GM18498 (cell line): ENCODE measurements around the gene B3GNT8.
A peak's percentile ranks its signal among the peaks of the same experiment; 100 is the strongest.
"Not testable (repeated sequence)": the region's sequence is repeated elsewhere in the genome, so short reads cannot be mapped to it uniquely, and the experiment has no call there.

ENCODE experiments used
- ATAC-seq: cut with Tn5 transposase; IDR thresholded peaks from one replicate; pipeline ENCODE4 v1.9.1; 2021; ENCODE audit warnings: mild to moderate bottlenecking, moderate library complexity; ENCODE audit not compliant: unreplicated experiment

B3GNT8 gene

DNA sequence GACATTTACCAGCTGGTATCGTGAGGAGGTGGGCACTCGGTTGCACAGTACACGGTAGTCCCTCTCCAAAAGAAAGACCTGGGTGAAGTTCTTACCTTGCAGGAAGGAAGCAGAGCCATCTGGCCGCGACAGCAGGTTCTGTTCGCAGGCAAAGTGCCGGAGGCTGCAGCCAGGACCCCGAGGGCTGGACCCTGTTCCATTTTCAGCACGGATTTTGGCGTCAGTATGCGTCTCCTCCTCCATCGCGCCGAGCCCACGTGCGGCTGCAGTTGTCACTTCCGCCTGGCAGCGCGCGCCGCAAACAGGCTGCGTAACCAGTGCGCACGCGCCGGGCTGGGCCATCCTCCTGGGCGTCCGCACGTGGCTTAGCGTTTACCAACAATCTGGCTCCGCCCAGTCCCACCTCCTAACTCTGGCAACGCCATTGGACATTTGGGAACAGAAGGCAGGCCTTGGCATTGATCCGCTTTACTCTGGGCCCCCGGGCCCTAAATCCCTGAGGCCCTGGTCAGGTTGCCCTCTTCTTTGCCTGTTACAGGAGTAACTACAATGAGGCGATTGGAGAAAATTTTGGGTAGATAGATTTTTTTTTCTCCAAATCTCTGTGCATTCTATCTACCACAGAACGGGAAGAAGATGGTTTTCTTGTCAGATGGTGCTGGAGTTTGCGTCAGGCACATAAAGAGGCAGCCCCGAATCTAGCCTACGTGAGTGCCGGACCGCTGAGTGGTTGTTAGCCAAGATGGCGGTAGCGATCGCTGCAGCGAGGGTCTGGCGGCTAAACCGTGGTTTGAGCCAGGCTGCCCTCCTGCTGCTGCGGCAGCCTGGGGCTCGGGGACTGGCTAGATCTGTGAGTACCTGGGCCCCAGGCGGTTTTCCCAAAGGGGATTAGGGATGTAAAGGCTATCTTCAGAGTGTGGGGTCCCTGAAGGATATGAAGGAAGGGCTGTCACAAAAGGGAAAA lies 29.8 kb downstream of the B3GNT8 start, which contains the start of the genes BCKDHA and EXOSC5:
Gene BCKDHA (plus strand): TSS at position 733 of the 964 bp plus-strand sequence. CDS start 10 bp downstream, at position 743.
Gene EXOSC5 (minus strand): TSS at position 274 of the 964 bp plus-strand sequence. CDS start 31 bp downstream, at position 243.
- ATAC-seq: peak; percentile 91

DNA sequence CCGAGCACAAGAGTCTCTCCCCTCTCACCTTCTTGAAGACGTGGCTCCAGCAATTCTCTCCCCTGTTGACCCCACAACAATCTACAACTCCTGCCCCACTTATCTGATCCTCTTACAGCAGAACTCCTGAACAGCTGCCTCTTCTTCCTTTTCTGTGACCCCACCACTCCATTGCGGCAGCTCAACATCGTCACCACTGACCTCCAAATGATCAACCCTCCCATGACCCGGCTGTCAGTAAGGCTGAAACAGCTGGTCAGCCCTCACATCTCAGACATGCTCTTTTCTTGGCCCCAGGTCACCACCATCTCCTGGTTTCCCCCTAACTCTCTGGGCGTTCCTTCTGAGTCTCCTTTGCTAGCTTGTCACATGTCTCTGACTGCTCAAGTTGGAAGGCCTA lies 31.8 kb downstream of the B3GNT8 start:
- ATAC-seq: no peak

DNA sequence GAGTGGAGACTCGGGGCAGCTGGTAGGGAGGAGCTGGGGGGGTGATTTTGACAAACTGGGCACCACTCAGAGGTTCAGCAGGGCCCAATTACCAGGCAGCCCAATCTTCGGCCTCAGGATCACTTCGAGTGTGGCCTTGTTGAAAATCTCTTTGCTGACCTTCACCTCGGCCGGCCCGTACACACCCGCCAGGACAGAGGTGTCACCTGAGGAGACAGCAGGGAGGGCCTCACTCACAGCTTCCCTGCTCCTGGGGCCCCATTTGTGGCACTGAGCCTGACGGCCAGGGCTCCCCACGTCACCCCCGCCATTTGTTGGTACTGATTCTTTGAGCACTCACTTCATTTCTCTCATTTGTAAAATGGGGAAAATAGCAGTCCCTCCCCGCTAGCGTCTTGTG lies 34.4 kb downstream of the B3GNT8 start:
- ATAC-seq: no peak

DNA sequence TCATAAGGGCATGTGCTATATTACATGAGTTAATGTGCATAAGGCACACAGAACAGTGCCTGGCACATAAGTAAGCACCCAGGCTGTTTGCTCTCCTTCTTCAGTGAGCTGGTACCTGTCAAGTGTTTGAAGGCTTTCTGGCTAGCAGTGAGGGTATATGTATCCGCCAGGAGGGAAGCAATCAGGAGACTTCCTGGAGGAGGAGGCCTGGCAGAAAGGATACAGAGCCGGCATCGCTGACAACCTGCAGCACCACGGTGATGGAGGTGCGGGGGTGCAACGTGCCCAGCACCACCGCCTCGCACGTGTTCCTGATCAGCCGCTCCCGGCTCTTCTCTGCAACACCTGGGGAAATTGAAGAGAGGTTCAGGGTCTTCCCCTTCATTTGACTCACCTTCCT lies 35.6 kb downstream of the B3GNT8 start:
- ATAC-seq: no peak

DNA sequence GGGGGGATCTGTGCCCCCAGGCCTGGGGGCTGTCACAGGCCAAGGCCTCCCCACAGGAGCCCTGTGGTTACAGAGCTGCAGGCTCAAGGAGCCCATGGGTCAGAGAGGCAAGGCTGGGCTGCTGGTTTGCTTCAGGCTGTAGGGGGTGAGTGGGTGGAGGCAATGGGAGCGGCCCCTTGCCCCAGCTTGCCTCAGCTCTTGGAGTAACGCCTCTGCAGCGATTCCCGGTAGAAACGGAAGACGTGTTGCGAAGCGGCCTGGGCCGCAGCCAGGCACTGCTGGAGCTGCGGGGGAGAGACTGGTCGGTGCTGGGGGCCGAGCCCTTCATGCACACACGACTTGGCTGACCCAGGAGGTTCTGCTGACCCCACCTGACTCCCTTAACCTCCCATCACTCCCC lies 40.7 kb downstream of the B3GNT8 start:
- no peak for ATAC-seq

DNA sequence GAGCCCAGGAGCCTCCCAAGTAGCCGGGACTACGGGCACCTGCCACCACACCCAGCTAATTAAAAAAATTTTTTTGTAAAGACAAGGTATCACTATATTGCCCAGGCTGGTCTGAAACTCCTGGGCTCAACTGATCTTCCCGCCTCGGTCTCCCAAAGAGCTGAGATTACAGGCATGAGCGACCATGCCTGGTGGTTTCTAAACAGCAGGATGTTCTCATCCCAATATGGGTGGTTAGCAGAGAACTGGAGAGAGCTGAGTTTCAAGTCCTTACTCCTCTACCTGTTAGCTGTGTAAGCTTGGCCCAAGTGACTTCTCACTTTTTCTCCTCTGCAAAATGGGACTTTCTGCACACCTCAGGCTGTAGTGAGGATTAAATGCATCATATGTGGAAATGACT lies 42.8 kb downstream of the B3GNT8 start:
- no peak for ATAC-seq

DNA sequence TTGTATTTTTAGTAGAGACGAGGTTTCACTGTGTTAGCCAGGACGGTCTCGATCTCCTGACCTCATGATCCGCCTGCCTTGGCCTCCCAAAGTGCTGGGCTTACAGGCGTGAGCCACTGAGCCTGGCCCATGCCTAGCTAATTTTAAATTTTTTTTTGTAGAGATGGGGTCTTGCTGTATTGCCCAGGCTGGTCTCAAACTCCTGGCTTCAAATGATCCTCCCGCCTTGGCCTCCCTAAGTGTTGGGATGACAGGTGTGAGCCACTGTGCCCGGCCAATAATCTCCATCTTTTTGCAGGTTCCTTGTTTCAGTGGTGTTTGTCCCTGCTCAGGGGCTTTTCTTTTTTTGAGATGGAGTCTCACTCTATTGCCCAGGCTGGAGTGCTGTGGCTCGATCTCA lies 45.6 kb downstream of the B3GNT8 start:
- ATAC-seq: not testable (repeated sequence)

DNA sequence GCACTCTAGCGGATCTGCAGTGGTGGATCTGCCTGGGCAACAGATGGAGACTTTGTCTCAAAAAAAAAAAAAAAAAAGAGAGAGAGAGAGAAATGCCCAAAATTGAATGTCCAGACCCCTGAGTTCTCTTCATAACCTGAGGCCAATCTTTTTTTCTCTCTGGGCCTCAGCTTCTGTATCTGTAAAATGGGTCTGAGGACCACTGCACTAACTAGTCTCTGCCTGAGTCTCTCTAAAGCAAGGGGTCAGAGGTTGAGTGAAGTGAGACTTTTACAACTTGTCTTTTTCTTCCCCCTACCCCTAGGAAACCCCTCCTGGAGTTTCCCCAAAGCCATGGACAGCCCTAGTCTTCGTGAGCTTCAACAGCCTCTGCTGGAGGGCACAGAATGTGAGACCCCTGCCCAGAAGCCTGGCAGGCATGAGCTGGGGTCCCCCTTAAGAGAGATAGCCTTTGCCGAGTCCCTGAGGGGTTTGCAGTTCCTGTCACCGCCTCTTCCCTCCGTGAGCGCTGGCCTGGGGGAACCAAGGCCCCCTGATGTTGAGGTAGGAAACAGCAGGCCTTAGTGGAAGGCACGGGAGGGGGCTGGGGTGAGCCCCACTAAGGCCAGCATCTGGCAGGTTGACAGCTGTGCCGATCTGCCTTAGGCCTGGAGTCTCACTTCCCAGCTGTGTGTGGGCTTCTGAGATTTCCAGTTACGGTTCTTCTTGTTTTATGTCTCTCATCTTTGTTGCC lies 49.0 kb downstream of the B3GNT8 start:
- ATAC-seq: no peak

DNA sequence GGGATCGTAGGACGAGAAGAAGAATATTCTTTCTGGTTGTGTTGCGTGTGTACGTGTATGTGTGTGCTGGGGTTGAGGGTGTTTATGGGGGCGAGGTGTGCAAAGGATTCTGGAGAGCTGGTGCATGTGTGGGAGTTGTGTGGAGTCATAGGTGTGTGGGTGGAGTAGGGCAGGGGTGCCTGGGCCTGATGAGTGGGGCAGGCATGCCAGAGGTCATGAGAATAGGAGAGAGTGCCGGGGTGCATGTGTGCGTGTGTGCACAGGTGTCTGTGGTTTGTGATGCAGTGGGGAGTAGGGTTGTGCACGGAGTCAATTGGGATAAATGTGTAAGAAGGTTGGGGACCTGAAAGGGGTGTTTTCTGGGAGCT lies 50.2 kb downstream of the B3GNT8 start:
- no peak for ATAC-seq

DNA sequence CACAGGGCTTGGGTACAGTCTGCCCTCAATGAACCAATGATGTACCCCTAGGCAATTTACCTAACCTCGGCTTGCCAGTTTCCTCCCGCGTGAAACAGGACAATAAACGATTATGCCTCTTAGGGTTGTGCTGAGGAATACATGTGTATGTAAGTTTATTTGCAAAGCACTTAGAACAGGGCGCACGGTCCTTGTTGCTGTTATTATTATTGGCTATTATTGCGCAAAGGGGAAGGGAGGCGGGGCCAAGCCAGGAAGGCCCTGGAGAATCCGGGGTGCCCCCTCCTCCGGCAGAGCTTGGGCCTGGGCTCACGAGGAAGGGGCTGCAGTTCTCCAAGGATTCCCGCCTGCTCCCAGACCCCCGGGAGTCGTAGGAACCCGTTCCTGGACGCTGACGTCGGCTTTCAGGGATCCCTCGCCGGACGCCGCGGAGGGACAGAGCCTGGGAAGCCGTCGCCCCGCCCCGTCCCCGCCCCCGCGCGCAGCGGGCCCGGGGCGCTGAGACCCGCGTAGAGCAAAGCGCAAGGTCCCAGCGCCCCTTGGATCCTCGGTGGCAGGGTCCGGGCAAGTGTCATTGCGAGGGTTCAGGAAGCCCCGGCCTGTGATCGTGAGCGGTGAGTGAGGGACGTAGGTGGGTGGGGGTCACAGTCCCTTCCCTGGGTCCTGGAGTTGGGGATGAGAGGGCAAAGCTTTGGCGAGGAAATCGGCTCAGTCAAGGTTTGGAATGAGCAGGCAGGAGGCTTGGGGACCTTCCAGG lies 50.8 kb downstream of the B3GNT8 start, which contains the start of gene TMEM91:
Gene TMEM91 (plus strand): TSS at position 293 of the 757 bp plus-strand sequence. CDS start 1,777 bp downstream, outside the sequence.
- ATAC-seq: no peak
